HEK293T (cell line): ENCODE results near the gene ELL.

Experiments used
- ARNT ChIP-seq: fragments of 450-650 bp; IDR thresholded peaks from 2 replicates; pipeline ENCODE4 v1.6.1; 2017; ENCODE audit warnings: mild to moderate bottlenecking
- BHLHE40 ChIP-seq: fragments of 450-650 bp; IDR thresholded peaks from 2 replicates; pipeline ENCODE4 v1.6.1; 2016; ENCODE audit warnings: mild to moderate bottlenecking, moderate library complexity, borderline replicate concordance
- ELF4 ChIP-seq: fragments of 450-650 bp; IDR thresholded peaks from 2 replicates; pipeline ENCODE4 v1.6.1; 2017; ENCODE audit warnings: antibody characterized with exemption
- FOXA1 ChIP-seq: fragments of 450-650 bp; IDR thresholded peaks from 2 replicates; pipeline ENCODE4 v1.6.1; 2016; ENCODE audit warnings: mild to moderate bottlenecking
- FOXK2 ChIP-seq: fragments of 450-650 bp; IDR thresholded peaks from 2 replicates; pipeline ENCODE4 v1.6.1; 2016; ENCODE audit warnings: mild to moderate bottlenecking
- FOXM1 ChIP-seq: fragments of 450-650 bp; IDR thresholded peaks from 2 replicates; pipeline ENCODE4 v1.6.1; 2017; ENCODE audit warnings: mild to moderate bottlenecking, borderline replicate concordance
- HDGF ChIP-seq: fragments of 450-650 bp; IDR thresholded peaks from 2 replicates; pipeline ENCODE4 v1.6.1; 2017; ENCODE audit warnings: antibody characterized with exemption, borderline replicate concordance
- L3MBTL2 ChIP-seq: fragments of 450-650 bp; conservative IDR thresholded peaks from 2 replicates; pipeline ENCODE4 v1.6.1; 2016; ENCODE audit warnings: mild to moderate bottlenecking
- SP1 ChIP-seq: fragments of 450-650 bp; IDR thresholded peaks from 2 replicates; pipeline ENCODE4 v1.6.1; 2017
- SUZ12 ChIP-seq: fragments of 450-650 bp; IDR thresholded peaks from 2 replicates; pipeline ENCODE4 v1.6.1; 2016; ENCODE audit warnings: mild to moderate bottlenecking
- TARDBP ChIP-seq: fragments of 450-650 bp; IDR thresholded peaks from 2 replicates; pipeline ENCODE4 v1.6.1; 2016
- ZNF384 ChIP-seq: fragments of 450-650 bp; IDR thresholded peaks from 2 replicates; pipeline ENCODE4 v1.6.1; 2016

DNA sequence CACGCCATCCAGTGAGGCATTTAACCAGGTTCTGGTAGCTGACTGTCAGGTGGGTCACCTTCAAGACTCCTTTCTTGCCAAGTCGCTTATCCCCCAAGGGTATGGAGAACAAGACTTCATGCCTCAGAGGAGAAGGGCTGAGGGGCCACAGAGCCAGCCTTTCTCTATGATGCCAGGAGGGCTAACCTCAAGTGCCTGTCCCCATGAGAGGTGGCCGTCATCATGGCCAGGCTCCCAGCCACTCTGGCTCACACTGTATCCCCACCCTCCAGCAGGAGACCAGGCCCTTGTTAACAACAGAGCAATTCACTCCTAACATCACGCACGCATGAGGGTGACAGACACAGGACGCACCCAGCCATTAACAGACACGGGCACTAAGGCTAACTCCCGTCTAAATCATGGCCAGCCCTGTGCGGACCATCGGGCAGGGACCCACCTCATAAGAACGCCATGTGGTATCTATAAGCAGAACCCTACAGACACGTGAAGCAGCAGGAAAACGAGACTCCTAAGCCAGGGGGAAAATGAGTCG lies 45.3 kb downstream of the ELL start:
- TF ChIP-seq SUZ12 = no peak
- no peak for TF ChIP-seq ARNT
- TF ChIP-seq SP1 = no peak
- TF ChIP-seq L3MBTL2 = no peak
- no peak for TF ChIP-seq FOXA1
- TF ChIP-seq TARDBP = no peak
- TF ChIP-seq ZNF384 = no peak
- no peak for TF ChIP-seq ELF4
- TF ChIP-seq FOXK2 = no peak
- no peak for TF ChIP-seq HDGF
- no peak for TF ChIP-seq FOXM1
- TF ChIP-seq BHLHE40 = no peak
